Gastroesophageal sphincter (tissue), 4 donors: ENCODE results near the gene PRSS56. TPM values are rescaled to one million over a fixed set of nuclear protein-coding genes. Genes with fewer than 3 reads are reported as not detected.

Experiments used
- ATAC-seq: fragments of 150-250 bp; one replicate; pipeline ENCODE4 v1.9.1; 2016; ENCODE audit warnings: mild to moderate bottlenecking, moderate library complexity
- H3K27ac ChIP-seq, 4 donors: fragments of 200-600 bp; sonication (generic) in 3 of 4; 1 replicate in 3 of 4; 2 replicates in 1 of 4; pipeline ENCODE4 v1.5.1; 2016 to 2019
- H3K27me3 ChIP-seq: fragments of 200-600 bp; sonication (generic); one replicate; pipeline ENCODE4 v1.5.1; 2019
- H3K36me3 ChIP-seq, 2 donors: fragments of 200-600 bp; sonication (generic); one replicate each; pipeline ENCODE4 v1.5.1; 2019; ENCODE audit warnings: control low read depth in 1 of 2
- H3K4me1 ChIP-seq, 3 donors: fragments of 200-600 bp; sonication (generic); 1 replicate in 2 of 3; 2 replicates in 1 of 3; pipeline ENCODE4 v1.5.1; 2016 to 2019; ENCODE audit warnings: control low read depth in 2 of 3
- H3K4me3 ChIP-seq, 2 donors: fragments of 200-600 bp; sonication (generic); one replicate each; pipeline ENCODE4 v1.5.1; 2019; ENCODE audit warnings: mild to moderate bottlenecking in 1 of 2, moderate library complexity in 1 of 2
- H3K9me3 ChIP-seq, 3 donors: fragments of 200-600 bp; sonication (generic); one replicate each; pipeline ENCODE4 v1.5.1; 2017 to 2019; ENCODE audit warnings: control low read depth in 2 of 3
- CTCF ChIP-seq, 4 experiments: fragments of 200-600 bp in 2 of 4; fragments of 450-650 bp in 2 of 4; sonication (generic) in 1 of 4; IDR thresholded peaks; one replicate each; pipeline ENCODE4 v1.5.1; 2017 to 2019; ENCODE audit warnings: antibody characterized with exemption in 4 of 4, mild to moderate bottlenecking in 2 of 4, moderate library complexity in 2 of 4
- EP300 ChIP-seq: sonication (generic); formaldehyde crosslinking; IDR thresholded peaks from one replicate; pipeline ENCODE4 v1.6.1; 2017; ENCODE audit warnings: antibody characterized with exemption, mild to moderate bottlenecking
- POLR2A ChIP-seq, 2 donors: fragments of 450-650 bp; IDR thresholded peaks; one replicate each; pipeline ENCODE4 v1.6.1; 2017; ENCODE audit warnings: antibody characterized with exemption in 2 of 2, mild to moderate bottlenecking in 2 of 2, moderate library complexity in 1 of 2
- POLR2AphosphoS5 ChIP-seq: sonication (generic); formaldehyde crosslinking; IDR thresholded peaks from one replicate; pipeline ENCODE4 v1.6.1; 2017; ENCODE audit warnings: antibody characterized with exemption
- WGBS, 2 donors: methylation state at CpG; one replicate each; pipeline ENCODE4 v1.1.5; 2018; ENCODE audit warnings: low coverage in 1 of 2; 5-methylcytosine and 5-hydroxymethylcytosine counted together
- total RNA-seq, 4 donors: library from RNA; depleted of rRNA; stranded (reverse); fragments of >200 nt; gene quantifications; one replicate each; pipeline ENCODE4 v1.1.0, GENCODE V29; 2016

The PRSS56 gene
- total RNA-seq, 4 donors from 2014 or later: not detected

- H3K9me3 ChIP-seq: no peaks in the 10 kb centered on the region
- no peaks in the 10 kb centered on the region for H3K36me3 ChIP-seq
- H3K27ac ChIP-seq: no peak overlapping the region
- peaks cover 0 to 17% (median 3%) of the 10 kb centered on the region in 3 donors for H3K4me1 ChIP-seq
- no peak overlapping the region for H3K4me3 ChIP-seq
- no peak for ATAC-seq
- TF ChIP-seq POLR2AphosphoS5 (no peak), CTCF (IDR thresholded peaks at IDR 0.05) (no peak), EP300 (no peak), POLR2A (IDR thresholded peaks at IDR 0.05) (no peak)
- 86 to 93% methylated on average over 1 to 3 of the region's 3 CpGs for WGBS, 2 donors
- peaks cover 19% of the 10 kb centered on the region for H3K27me3 ChIP-seq
Measured at GRCh38 chr2:232498452-232498851, 21.7 kb upstream of the PRSS56 start.

GRCh38 chr2:232501331-232501771 is 18.8 kb upstream of the PRSS56 start:
- no peak overlapping the region for H3K27ac ChIP-seq
- ATAC-seq: no peak

GRCh38 chr2:232501794-232502390 is 18.3 kb upstream of the PRSS56 start:
- WGBS, 2 donors: 34 to 66% methylated on average over 5 to 6 of the region's 10 CpGs
- H3K9me3 ChIP-seq: no peaks in the 10 kb centered on the region
- H3K4me3 ChIP-seq: no peak overlapping the region
- H3K27ac ChIP-seq: peak overlapping the region in 1 of 4 donors; percentile 78
- no peak for ATAC-seq
- H3K4me1 ChIP-seq: peaks cover 0 to 23% (median 3%) of the 10 kb centered on the region in 3 donors
- no peaks in the 10 kb centered on the region for H3K36me3 ChIP-seq
- TF ChIP-seq EP300 (no peak), CTCF (IDR thresholded peaks at IDR 0.05) (no peak), POLR2A (IDR thresholded peaks at IDR 0.05) (no peak), POLR2AphosphoS5 (no peak)
- H3K27me3 ChIP-seq: peaks cover 32% of the 10 kb centered on the region

More at GRCh38 chr2:232501331-232501771, 18.8 kb upstream of the PRSS56 start:
- Histone ChIP-seq H3K4me1 (peaks cover 0 to 23% (median 3%) of the 10 kb centered on the region in 3 donors), H3K36me3 (no peaks in the 10 kb centered on the region), H3K9me3 (no peaks in the 10 kb centered on the region), H3K4me3 (no peak overlapping the region), H3K27me3 (peaks cover 34% of the 10 kb centered on the region)
- 54 to 59% methylated on average over 2 of the region's 9 CpGs for WGBS, 2 donors
- TF ChIP-seq CTCF (IDR thresholded peaks at IDR 0.05): no peak
- TF ChIP-seq EP300: no peak

- no peak for ATAC-seq
- TF ChIP-seq EP300: no peak
- TF ChIP-seq POLR2A (IDR thresholded peaks at IDR 0.05): no peak
- TF ChIP-seq CTCF (IDR thresholded peaks at IDR 0.05): no peak
- no peak for TF ChIP-seq POLR2AphosphoS5
- no peaks in the 10 kb centered on the region for H3K9me3 ChIP-seq
- H3K27me3 ChIP-seq: peaks cover 25% of the 10 kb centered on the region
- no peaks in the 10 kb centered on the region for H3K36me3 ChIP-seq
- peak overlapping the region; percentile 43 to 68 for H3K4me3 ChIP-seq
- peaks cover 0 to 23% (median 3%) of the 10 kb centered on the region in 3 donors for H3K4me1 ChIP-seq
- peak overlapping the region in 2 of 4 donors; percentile 35 to 78 for H3K27ac ChIP-seq
- 18 to 21% methylated on average over 11 to 19 of the region's 21 CpGs for WGBS, 2 donors
Measured at GRCh38 chr2:232502511-232502910, 17.7 kb upstream of the PRSS56 start.
